Natural killer cell (primary cell): Measurements from ENCODE around the gene GRIA3. TPM values are rescaled to one million over a fixed set of nuclear protein-coding genes. Genes with fewer than 3 reads are reported as not detected.

Source experiments
- ATAC-seq, 3 donors: fragments of 150-1000 bp in 2 of 3; fragments of 200-7000 bp in 1 of 3; cut with Tn5 transposase; 1 replicate in 1 of 3; 2 replicates in 2 of 3; pipeline ENCODE4 v1.10.0; 2021; ENCODE audit warnings: mild to moderate bottlenecking in 2 of 3, moderate library complexity in 2 of 3
- DNase-seq, 2 donors: peaks; one replicate each; pipeline versions ENCODE4 v3.0.0 to v3.0.0-alpha.2; 2013 to 2021; ENCODE audit warnings: mixed read lengths in 1 of 2
- H3K27ac ChIP-seq: one replicate; pipeline ENCODE4 v1.5.1; 2013; ENCODE audit warnings: mild to moderate bottlenecking, low read length
- H3K27me3 ChIP-seq: one replicate; pipeline ENCODE4 v1.6.1; 2013; ENCODE audit warnings: low read length; ENCODE audit not compliant: control insufficient read depth, insufficient read depth
- H3K36me3 ChIP-seq: one replicate; pipeline ENCODE4 v1.6.1; 2013; ENCODE audit warnings: low read length; ENCODE audit not compliant: control insufficient read depth, insufficient read depth
- H3K4me1 ChIP-seq: one replicate; pipeline ENCODE4 v1.6.1; 2013; ENCODE audit warnings: low read length; ENCODE audit not compliant: control insufficient read depth, insufficient read depth
- H3K4me3 ChIP-seq: one replicate; pipeline ENCODE4 v1.5.1; 2013; ENCODE audit warnings: low read length
- H3K9me3 ChIP-seq: one replicate; pipeline ENCODE4 v1.6.1; 2013; ENCODE audit warnings: low read length; ENCODE audit not compliant: control insufficient read depth, insufficient read depth
- H3K27ac Mint-ChIP-seq, 2 donors: one replicate each; pipeline ENCODE4 v1.8.0; 2022; ENCODE audit warnings: mild to moderate bottlenecking in 2 of 2, mixed read lengths in 2 of 2, moderate library complexity in 1 of 2
- H3K27me3 Mint-ChIP-seq, 2 donors: one replicate each; pipeline ENCODE4 v1.8.0; 2022; ENCODE audit warnings: low read depth in 2 of 2, mixed read lengths in 2 of 2
- H3K36me3 Mint-ChIP-seq: one replicate; pipeline ENCODE4 v1.8.0; 2022; ENCODE audit warnings: mixed read lengths
- H3K4me1 Mint-ChIP-seq, 2 donors: one replicate each; pipeline ENCODE4 v1.8.0; 2022; ENCODE audit warnings: mixed read lengths in 2 of 2
- H3K4me3 Mint-ChIP-seq: one replicate; pipeline ENCODE4 v1.8.0; 2022; ENCODE audit warnings: mild to moderate bottlenecking, moderate library complexity, mixed read lengths
- H3K9me3 Mint-ChIP-seq, 2 donors: one replicate each; pipeline ENCODE4 v1.8.0; 2022; ENCODE audit warnings: mixed read lengths in 2 of 2
- WGBS: methylation state at CpG from one replicate; pipeline ENCODE4 v1.1.7; 2013; ENCODE audit warnings: missing lambda C conversion rate; ENCODE audit not compliant: insufficient coverage; 5-methylcytosine and 5-hydroxymethylcytosine counted together
- intact Hi-C: fragments of 100-400 bp; cut with micrococcal nuclease; formaldehyde crosslinking; loops from one replicate; pipeline ENCODE4 v1.14.2; 2022
- total RNA-seq, 4 donors: library from RNA; stranded (reverse); fragments of 120-200 nt in 1 of 4; gene quantifications; one replicate each; pipeline versions ENCODE4 v1.2.3 to v1.2.4, GENCODE V29; 2013 to 2022
- TF ChIP-seq, protein P1 (sequence below): fragments of 200-600 bp; IDR thresholded peaks from one replicate; pipeline ENCODE4 v1.8.0; 2022; ENCODE audit warnings: antibody characterized with exemption

GRIA3 gene
- total RNA-seq, 3 donors from 2014 or later (not counting 1 experiment from before 2014, with no cell fraction given): not detected

DNA sequence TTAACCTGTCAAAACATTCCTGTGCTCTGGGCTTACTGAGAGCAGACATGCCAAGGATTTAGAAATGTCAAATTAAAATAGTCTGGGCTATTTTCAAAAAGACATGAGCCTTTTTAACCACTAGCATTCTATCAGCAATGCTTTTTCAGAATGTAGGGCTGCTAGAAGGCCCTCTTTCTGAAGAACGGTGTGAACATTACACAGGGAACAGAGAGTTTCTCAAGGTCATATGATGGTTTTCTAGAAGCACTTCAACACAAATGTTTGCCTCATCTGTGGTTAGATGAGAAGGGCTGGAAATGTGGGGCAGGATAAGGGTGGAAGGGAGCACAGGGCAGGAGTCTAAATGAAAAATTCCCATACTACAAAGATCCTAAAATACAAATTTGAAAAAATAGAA is 39.3 kb downstream of the GRIA3 start:
- DNase-seq: no peak
- Histone ChIP-seq H3K27me3 (no peaks in the 10 kb centered on the region), H3K36me3 (no peaks in the 10 kb centered on the region), H3K9me3 (no peaks in the 10 kb centered on the region), H3K4me1 (no peaks in the 10 kb centered on the region), H3K27ac (no peak overlapping the region), H3K4me3 (no peak overlapping the region)
- Mint-ChIP-seq H3K36me3 (no peaks in the 10 kb centered on the region), H3K4me1 (no peaks in the 10 kb centered on the region), H3K4me3 (no peak overlapping the region), H3K27ac (no peak overlapping the region), H3K9me3 (no peaks in the 10 kb centered on the region), H3K27me3 (no peaks in the 10 kb centered on the region)
- ATAC-seq: no peak
- intact Hi-C loops: no loop called here
- TF ChIP-seq, protein P1, sequence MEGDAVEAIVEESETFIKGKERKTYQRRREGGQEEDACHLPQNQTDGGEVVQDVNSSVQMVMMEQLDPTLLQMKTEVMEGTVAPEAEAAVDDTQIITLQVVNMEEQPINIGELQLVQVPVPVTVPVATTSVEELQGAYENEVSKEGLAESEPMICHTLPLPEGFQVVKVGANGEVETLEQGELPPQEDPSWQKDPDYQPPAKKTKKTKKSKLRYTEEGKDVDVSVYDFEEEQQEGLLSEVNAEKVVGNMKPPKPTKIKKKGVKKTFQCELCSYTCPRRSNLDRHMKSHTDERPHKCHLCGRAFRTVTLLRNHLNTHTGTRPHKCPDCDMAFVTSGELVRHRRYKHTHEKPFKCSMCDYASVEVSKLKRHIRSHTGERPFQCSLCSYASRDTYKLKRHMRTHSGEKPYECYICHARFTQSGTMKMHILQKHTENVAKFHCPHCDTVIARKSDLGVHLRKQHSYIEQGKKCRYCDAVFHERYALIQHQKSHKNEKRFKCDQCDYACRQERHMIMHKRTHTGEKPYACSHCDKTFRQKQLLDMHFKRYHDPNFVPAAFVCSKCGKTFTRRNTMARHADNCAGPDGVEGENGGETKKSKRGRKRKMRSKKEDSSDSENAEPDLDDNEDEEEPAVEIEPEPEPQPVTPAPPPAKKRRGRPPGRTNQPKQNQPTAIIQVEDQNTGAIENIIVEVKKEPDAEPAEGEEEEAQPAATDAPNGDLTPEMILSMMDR: no peak
- 83% methylated on average over 1 of the region's 1 CpG for WGBS

DNA sequence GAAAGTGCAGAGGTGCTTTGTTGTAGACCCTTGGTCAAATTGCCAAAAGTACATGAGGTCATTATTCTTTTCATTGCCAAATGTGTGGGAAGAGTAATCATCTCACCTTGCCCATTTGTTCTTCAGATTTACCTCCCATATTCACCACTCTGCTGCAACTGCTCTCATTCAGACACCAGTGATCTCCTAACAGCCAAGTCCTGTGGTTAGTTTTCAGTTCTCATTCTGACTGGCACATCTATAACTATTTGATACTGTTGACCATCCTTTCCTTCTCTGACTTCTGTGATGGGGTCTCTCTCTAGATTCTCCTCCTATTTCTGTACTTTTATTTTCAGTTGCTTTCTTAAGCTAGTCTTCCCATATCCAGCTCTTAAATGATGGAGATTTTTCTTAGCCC is 39.8 kb downstream of the GRIA3 start:
- H3K4me1 ChIP-seq: no peaks in the 10 kb centered on the region
- DNase-seq: no peak
- H3K9me3 ChIP-seq: no peaks in the 10 kb centered on the region
- no peak overlapping the region for H3K4me3 ChIP-seq
- intact Hi-C loops: no loop called here
- Mint-ChIP-seq H3K27me3 (no peaks in the 10 kb centered on the region), H3K4me1 (no peaks in the 10 kb centered on the region), H3K4me3 (no peak overlapping the region), H3K36me3 (no peaks in the 10 kb centered on the region), H3K27ac (no peak overlapping the region), H3K9me3 (no peaks in the 10 kb centered on the region)
- no peak for ATAC-seq
- no peaks in the 10 kb centered on the region for H3K36me3 ChIP-seq
- H3K27me3 ChIP-seq: no peaks in the 10 kb centered on the region
- TF ChIP-seq, protein P1: no peak
- H3K27ac ChIP-seq: no peak overlapping the region

DNA sequence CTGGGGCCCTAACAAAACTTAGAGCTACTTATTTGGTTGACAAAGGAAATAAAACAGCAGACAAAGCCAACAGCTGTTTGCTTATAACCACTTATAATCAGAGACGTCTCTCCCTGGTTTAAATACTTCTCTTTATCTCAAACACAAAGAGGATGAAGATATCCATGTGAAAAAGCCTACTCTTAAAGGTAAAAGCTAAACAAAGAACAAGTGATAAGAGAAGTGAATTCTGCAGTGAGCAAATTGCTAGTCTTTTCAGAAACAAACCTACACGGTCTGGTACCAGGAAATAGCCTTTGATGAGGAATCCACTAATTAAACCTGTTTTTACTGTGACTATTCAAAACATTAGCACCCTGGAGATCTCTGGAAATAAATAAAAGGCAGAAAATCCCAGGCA is 46.7 kb downstream of the GRIA3 start:
- Mint-ChIP-seq H3K36me3 (no peaks in the 10 kb centered on the region), H3K27ac (no peak overlapping the region)
- TF ChIP-seq, protein P1: no peak

DNA sequence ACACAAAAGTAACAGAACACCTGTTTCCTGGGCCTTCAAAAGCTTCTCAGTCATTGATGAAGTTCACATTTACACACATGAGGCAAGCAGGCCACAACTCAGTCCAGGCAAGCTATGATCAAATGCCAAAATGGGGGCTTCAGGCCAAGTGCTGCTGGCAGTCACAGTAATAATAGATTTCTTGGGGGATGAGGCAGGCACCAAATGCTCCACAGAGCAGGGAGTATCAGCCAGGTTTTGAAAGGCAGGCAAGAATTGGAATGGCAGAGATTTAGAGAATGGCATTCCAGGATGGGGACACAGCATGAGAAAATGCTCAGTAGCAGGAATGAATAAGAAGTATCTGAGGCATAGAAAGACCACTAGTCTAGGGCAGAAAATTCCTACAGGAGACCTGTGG is 52.8 kb downstream of the GRIA3 start:
- Histone ChIP-seq H3K9me3 (no peaks in the 10 kb centered on the region), H3K36me3 (no peaks in the 10 kb centered on the region), H3K4me3 (no peak overlapping the region), H3K27me3 (no peaks in the 10 kb centered on the region), H3K4me1 (no peaks in the 10 kb centered on the region), H3K27ac (no peak overlapping the region)
- DNase-seq: no peak
- ATAC-seq: no peak
- no peaks in the 10 kb centered on the region for H3K9me3 Mint-ChIP-seq
- intact Hi-C loops: no loop called here
- no peaks in the 10 kb centered on the region for H3K27me3 Mint-ChIP-seq
- no peak overlapping the region for H3K27ac Mint-ChIP-seq
- TF ChIP-seq, protein P1: no peak
- H3K4me1 Mint-ChIP-seq: no peaks in the 10 kb centered on the region
- no peaks in the 10 kb centered on the region for H3K36me3 Mint-ChIP-seq
- H3K4me3 Mint-ChIP-seq: no peak overlapping the region

More for the DNA sequence above, 46.7 kb downstream of the GRIA3 start:
- H3K4me3 ChIP-seq: no peak overlapping the region
- H3K27ac ChIP-seq: no peak overlapping the region
- WGBS: 33% methylated on average over 2 of the region's 2 CpGs
- no peaks in the 10 kb centered on the region for H3K36me3 ChIP-seq
- intact Hi-C loops: no loop called here
- Mint-ChIP-seq H3K4me1 (no peaks in the 10 kb centered on the region), H3K27me3 (no peaks in the 10 kb centered on the region), H3K4me3 (no peak overlapping the region), H3K9me3 (no peaks in the 10 kb centered on the region)
- no peaks in the 10 kb centered on the region for H3K4me1 ChIP-seq
- no peaks in the 10 kb centered on the region for H3K9me3 ChIP-seq
- H3K27me3 ChIP-seq: no peaks in the 10 kb centered on the region
- DNase-seq (no peak), ATAC-seq (no peak)
